ENCODE results near the gene PAOX.
"Not testable (repeated sequence)": the region's sequence is repeated elsewhere in the genome, so short reads cannot be mapped to it uniquely, and the experiment has no call there.

Gene PAOX

GRCh38 chr10:133385214-133385613, 6.2 kb downstream of the PAOX start:
- Histone ChIP-seq H3K27me3 (no peaks in the 10 kb centered on the region), H3K9me3 (no peaks in the 10 kb centered on the region), H3K36me3 (no peaks in the 10 kb centered on the region), H3K4me3 (ENCODE audit: low read depth, low read length) (no peak overlapping the region), H3K4me1 (no peaks in the 10 kb centered on the region)
- no peak for DNase-seq
- TF ChIP-seq CTCF (IDR thresholded peaks at IDR 0.05; ENCODE audit: low read depth, low read length), result no peak

DNA sequence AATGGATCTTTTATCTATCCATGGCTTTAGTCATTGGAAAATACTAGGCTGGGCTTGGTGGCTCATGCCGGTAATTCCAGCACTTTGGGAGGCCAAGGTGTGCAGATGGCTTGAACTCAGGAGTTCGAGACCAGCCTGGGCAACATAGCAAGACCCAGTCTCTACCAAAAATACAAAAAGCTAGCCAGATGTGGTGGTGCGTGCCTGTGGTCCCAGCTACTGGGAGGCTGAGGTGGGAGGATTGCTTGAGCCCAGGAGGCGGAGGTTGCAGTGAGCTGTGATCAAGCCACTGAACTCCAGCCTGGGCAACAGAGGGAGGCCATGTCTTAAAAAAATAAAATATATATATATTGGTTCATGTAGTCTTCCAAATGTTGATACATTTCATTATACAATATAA, 7.9 kb downstream of the PAOX start:
- H3K9me3 ChIP-seq; H3K27me3 ChIP-seq; H3K4me1 ChIP-seq; H3K36me3 ChIP-seq; DNase-seq; H3K4me3 ChIP-seq (ENCODE audit: low read depth, low read length): not testable (repeated sequence)

GRCh38 chr10:133388236-133388972, 9.3 kb downstream of the PAOX start:
- Histone ChIP-seq H3K27me3 (no peaks in the 10 kb centered on the region), H3K4me3 (ENCODE audit: low read depth, low read length) (no peak overlapping the region), H3K4me1 (no peaks in the 10 kb centered on the region), H3K36me3 (no peaks in the 10 kb centered on the region), H3K9me3 (no peaks in the 10 kb centered on the region)
- no peak for TF ChIP-seq CTCF (IDR thresholded peaks at IDR 0.05; ENCODE audit: low read depth, low read length)
- no peak for DNase-seq

DNA sequence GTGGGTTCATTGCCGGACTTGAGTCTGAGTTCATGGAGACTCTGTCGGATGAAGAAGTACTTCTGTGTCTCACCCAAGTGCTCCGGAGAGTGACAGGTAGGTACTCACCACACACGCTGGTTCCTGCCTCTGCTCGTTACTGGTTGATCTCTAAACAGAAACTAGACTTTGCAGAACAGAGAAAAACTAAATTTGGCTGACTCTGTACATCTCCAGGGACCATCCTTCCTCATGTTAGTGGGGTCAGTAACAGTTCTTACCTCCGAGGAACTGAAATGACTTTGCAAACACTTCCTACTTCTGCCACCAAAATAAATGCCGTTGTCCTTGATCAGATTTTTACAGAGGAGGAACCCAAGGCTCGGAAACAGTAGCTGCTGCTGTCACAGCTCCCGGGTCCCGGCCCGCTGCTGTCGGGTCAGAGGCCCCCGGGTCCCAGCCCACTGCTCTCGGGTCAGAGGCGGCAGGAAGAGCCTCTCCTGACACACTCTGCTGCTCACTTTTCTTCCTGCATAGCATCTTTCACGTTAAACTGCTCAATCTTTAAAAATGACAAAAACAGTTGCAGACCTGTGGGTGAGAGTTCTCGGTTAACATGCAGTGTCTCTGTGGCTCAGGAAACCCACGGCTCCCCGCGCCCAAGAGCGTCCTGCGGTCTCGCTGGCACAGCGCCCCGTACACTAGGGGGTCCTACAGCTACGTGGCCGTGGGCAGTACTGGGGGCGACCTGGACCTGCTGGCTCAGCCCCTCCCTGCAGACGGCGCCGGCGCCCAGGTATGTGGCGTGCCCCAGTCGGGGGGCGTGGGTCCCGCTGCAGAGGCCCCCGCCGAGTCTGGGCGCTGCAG, 10.1 kb downstream of the PAOX start:
- no peak for TF ChIP-seq CTCF (IDR thresholded peaks at IDR 0.05; ENCODE audit: low read depth, low read length)
- Histone ChIP-seq H3K27me3 (no peaks in the 10 kb centered on the region), H3K4me1 (no peaks in the 10 kb centered on the region), H3K4me3 (ENCODE audit: low read depth, low read length) (no peak overlapping the region), H3K36me3 (no peaks in the 10 kb centered on the region), H3K9me3 (no peaks in the 10 kb centered on the region)
- no peak for DNase-seq

- H3K4me3 ChIP-seq (ENCODE audit: low read depth, low read length), result no peak overlapping the region
- TF ChIP-seq CTCF (IDR thresholded peaks at IDR 0.05; ENCODE audit: low read depth, low read length), result no peak
Measured at GRCh38 chr10:133390597-133391248, 11.7 kb downstream of the PAOX start.

DNA sequence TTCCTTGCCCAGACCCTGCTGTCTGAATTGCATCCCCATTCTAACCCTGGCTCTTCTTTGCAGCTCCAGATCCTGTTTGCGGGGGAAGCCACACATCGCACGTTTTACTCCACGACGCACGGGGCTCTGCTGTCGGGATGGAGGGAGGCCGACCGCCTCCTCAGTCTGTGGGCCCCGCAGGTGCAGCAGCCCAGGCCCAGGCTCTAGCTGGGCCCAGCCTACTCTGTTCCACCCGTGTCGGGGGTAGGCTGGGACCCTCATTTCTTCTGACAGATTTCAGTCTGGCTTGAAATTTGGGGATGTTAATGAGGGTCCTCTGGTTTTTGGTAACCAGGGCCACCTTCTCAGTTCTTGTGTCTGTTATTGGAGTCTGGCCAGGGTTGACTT, 12.2 kb downstream of the PAOX start:
- peaks cover 4% of the 10 kb centered on the region for H3K36me3 ChIP-seq
- no peak for DNase-seq
- no peak for TF ChIP-seq CTCF (IDR thresholded peaks at IDR 0.05; ENCODE audit: low read depth, low read length)

More at GRCh38 chr10:133390597-133391248, 11.7 kb downstream of the PAOX start:
- DNase-seq, result no peak
- Histone ChIP-seq H3K4me1 (no peaks in the 10 kb centered on the region), H3K36me3 (no peaks in the 10 kb centered on the region), H3K9me3 (no peaks in the 10 kb centered on the region), H3K27me3 (no peaks in the 10 kb centered on the region)

More for the DNA sequence above, 12.2 kb downstream of the PAOX start:
- H3K4me3 ChIP-seq (ENCODE audit: low read depth, low read length), result no peak overlapping the region
- no peaks in the 10 kb centered on the region for H3K27me3 ChIP-seq
- no peaks in the 10 kb centered on the region for H3K9me3 ChIP-seq
- H3K4me1 ChIP-seq, result no peaks in the 10 kb centered on the region

All from BE2C (cell line).